DND-41 (cell line): ENCODE data around the gene METTL17.

Source experiments
- CTCF ChIP-seq: IDR thresholded peaks from 2 replicates; pipeline ENCODE4 v1.5.1; 2012; ENCODE audit warnings: borderline replicate concordance, low read length, moderate library complexity, mild to moderate bottlenecking; ENCODE audit not compliant: poor library complexity, severe bottlenecking; ENCODE audit errors: extremely low read depth
- EZH2 ChIP-seq: IDR thresholded peaks from 3 replicates; pipeline ENCODE4 v1.6.1; 2012; ENCODE audit warnings: borderline replicate concordance, low read depth, mild to moderate bottlenecking, moderate library complexity, low read length, inconsistent platforms; ENCODE audit not compliant: severe bottlenecking

- TF ChIP-seq CTCF, result no peak
- TF ChIP-seq EZH2, result no peak
Observed at GRCh38 chr14:21026988-21027315, 37.2 kb downstream of the METTL17 start.
